Activated effector memory CD4-positive, alpha-beta T cell treated with anti-CD3 and anti-CD28 coated beads, Interleukin-2, amount 50 U/mL, for 16 hours (primary cell): ENCODE data around the gene PKHD1.

Source experiments
- DNase-seq: peaks from one replicate; pipeline ENCODE4 v3.0.0-alpha.2; 2020

Gene PKHD1

GRCh38 chr6:51675020-51675921 is 412.1 kb downstream of the PKHD1 start:
- DNase-seq: no peak

- DNase-seq: no peak
Observed at GRCh38 chr6:51663525-51663924, 423.9 kb downstream of the PKHD1 start.

GRCh38 chr6:51660767-51661166 is 426.6 kb downstream of the PKHD1 start:
- no peak for DNase-seq

GRCh38 chr6:51657491-51657890 is 429.9 kb downstream of the PKHD1 start:
- no peak for DNase-seq

DNA sequence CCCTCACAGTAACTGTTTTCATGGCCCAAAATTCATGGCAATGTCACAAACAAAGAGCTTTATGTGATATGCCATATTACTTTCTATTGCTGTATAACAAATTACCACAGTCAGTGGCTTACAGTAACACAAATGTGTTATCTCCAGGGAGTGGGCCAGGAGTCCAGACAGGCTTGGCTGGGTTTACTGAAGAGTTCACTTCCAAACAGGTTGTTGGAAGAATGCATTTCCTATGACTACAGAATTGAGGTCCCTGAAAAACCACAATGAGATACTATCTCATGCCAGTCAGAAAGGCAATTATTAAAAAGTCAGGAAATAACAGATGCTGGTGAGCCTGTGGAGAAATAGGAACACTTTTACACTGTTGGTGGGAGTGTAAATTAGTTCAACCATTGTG is 431.9 kb downstream of the PKHD1 start:
- no peak for DNase-seq

DNA sequence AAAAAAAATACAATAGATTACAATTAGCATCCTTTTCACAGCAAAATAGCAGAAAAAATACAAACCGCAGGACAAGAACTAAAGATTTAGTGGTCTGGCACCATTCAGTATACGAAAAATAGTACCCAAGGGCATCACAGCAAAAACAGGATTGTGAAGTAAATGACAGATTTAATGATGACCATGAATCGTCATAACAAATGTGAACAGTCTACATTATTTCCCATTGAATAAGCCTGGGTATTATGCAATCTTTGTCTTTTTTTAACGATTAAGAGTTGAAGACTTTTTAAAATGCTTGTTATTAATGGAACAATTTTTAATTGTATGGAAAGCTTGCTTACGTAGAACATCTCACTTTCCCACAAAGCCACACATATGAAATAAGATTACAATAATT is 432.8 kb downstream of the PKHD1 start:
- no peak for DNase-seq

- no peak for DNase-seq
Observed at GRCh38 chr6:51651132-51651817, 436.1 kb downstream of the PKHD1 start.

DNA sequence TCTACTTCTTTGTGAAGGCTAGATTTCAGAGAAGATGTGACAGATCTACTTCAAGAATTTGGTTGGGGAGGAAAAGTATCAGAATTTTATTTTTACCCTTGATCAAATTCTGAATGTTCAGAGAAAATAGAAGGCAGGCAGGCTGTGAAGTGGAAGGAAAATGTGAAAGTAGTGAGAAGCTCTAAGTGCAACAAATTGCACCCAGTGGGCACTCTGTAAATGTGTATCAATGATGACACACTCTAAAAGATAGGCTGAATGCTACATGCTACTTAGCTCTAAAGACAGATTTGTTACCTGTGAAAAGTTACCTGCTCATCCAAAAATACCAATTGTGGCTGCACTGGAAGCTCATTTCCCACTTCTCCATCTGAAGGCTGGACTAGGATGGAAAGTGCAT is 438.6 kb downstream of the PKHD1 start:
- DNase-seq: no peak

GRCh38 chr6:51648236-51648635 is 439.2 kb downstream of the PKHD1 start:
- no peak for DNase-seq

GRCh38 chr6:51644426-51644825 is 443.0 kb downstream of the PKHD1 start:
- DNase-seq: no peak

DNA sequence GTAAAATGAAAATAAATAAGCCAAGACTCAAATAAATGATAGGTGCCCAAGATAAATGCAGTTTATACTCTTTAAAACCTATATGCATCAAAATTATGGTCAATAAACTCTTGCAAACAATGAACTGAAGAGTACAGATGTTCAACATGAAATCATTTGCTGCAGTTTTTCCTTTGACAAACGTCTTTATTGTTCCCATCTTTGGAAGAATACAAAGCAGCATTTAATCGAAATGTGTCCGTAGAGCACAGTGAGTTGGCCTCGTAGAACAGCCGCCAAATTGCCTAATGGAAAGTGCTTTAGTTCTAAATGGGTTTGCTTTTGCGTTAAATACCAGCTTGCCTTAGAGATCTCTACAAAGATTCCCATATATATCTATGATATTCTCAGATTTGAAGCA is 447.4 kb downstream of the PKHD1 start:
- DNase-seq: no peak

DNA sequence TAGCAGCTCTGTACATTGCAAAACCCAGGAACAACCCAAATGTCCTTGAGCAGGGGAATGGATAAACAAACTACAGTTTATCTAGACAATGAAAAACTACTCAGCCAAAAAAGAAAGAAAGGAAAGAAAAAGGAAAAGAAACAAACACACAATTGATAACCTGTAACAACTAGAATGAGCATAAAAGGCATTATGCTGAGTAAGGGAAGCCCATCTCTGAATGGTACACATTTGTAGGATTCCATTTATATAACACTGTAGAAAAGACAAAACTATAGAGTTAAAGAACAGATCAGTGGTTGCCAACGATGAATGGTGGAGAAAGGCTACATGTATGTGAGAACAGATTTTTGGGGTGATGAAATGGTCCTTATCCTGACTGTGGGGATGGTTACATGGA is 454.0 kb downstream of the PKHD1 start:
- no peak for DNase-seq

- DNase-seq: no peak
Observed at GRCh38 chr6:51630011-51630410, 457.4 kb downstream of the PKHD1 start.

- DNase-seq: no peak
Observed at GRCh38 chr6:51626391-51626790, 461.0 kb downstream of the PKHD1 start.

- DNase-seq: no peak
Observed at GRCh38 chr6:51625566-51625965, 461.8 kb downstream of the PKHD1 start.

DNA sequence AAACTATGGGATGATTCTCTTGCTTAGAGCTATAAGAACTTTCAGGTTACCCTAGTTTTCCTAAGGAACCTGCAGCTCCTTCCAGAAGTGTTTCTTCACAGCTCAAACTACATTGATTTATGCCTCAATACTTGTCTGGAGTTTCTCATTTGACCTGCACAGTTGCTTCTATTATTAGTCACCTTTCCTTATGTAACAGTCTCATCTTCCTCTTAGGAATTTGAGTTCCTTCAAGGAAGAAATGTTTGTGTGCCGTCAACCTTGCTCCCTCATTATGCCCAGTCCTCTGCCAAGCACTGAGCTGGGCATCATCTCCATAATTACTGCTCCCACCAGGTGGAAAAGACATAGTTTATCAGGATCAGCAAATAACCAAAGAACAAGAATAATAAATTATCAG is 466.4 kb downstream of the PKHD1 start:
- no peak for DNase-seq

- no peak for DNase-seq
Observed at GRCh38 chr6:51619042-51619799, 468.2 kb downstream of the PKHD1 start.

GRCh38 chr6:51618563-51618962 is 468.9 kb downstream of the PKHD1 start:
- DNase-seq: no peak

GRCh38 chr6:51617751-51618150 is 469.7 kb downstream of the PKHD1 start:
- no peak for DNase-seq

GRCh38 chr6:51616243-51616642 is 471.2 kb downstream of the PKHD1 start:
- DNase-seq: no peak

GRCh38 chr6:51614725-51615124 is 472.7 kb downstream of the PKHD1 start:
- DNase-seq: no peak

DNA sequence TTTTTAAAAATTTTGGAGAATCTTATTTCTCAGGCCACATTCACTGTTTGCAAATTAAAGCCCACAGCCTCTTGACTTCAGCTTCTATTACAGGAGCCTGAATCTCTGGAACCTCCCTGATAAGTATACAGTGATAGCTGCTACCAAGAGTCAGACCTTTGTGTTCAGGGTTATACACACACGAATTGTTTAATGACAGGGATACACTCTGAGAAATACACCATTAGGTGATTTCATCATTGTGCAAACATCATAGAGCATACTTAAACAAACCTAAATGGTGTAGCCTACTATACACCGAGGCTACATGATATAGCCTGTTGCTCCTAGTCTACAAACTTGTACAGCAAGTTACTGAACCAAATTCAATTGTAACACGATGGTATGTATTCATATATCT is 473.9 kb downstream of the PKHD1 start:
- no peak for DNase-seq

DNA sequence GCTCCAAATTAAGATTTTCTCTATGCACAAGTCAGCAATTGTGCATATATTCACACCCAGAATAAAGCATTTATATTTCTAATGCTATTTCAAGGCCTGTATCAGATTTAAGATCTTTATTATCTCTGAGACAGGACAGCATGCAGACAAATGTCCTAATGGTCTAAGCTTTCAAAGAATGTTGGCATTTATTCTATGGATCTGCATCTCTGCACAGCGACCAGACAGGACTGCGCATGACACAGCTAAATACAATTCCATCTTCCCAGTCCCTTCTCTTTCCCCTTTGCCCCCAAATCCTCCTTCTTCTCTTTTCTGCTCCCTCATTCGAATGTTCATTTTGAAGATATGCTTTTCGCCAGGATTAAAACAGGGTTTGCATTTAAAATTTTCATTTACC is 478.5 kb downstream of the PKHD1 start:
- no peak for DNase-seq

DNA sequence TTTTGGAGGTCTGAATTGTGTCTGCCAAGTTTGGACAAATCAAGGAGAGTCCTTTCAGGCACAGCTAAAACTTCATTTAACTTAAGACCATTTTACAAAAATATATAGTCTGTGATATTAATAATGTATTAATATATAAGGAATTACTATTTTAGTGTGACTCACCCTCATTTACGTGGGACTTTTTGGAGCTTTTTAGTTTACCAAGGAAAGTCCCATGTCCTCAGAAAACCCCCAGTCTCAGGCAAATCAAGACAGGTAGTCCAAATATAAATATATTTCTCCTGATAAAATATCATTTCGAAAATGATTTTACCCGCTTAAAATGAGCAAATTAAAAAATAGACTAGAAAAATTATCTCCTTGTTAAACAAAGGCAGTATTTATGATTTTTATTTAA is 479.0 kb downstream of the PKHD1 start:
- DNase-seq: no peak
